Nephron (organoid): ENCODE results near the gene THAP11.

ENCODE experiments used
- H3K27ac Mint-ChIP-seq, 3 experiments: 2 replicates each; pipeline ENCODE4 v1.8.0; 2020; ENCODE audit warnings: mixed read lengths in 3 of 3, mild to moderate bottlenecking in 2 of 3, moderate library complexity in 1 of 3
- H3K27me3 Mint-ChIP-seq: 2 replicates; pipeline ENCODE4 v1.8.0; 2021; ENCODE audit warnings: low read depth, mild to moderate bottlenecking, moderate library complexity, mixed read lengths
- H3K36me3 Mint-ChIP-seq: 2 replicates; pipeline ENCODE4 v1.8.0; 2020; ENCODE audit warnings: low read depth, mixed read lengths
- H3K4me1 Mint-ChIP-seq: 2 replicates; pipeline ENCODE4 v1.8.0; 2020; ENCODE audit warnings: mixed read lengths
- H3K4me3 Mint-ChIP-seq, 3 experiments: 2 replicates each; pipeline ENCODE4 v1.8.0; 2020; ENCODE audit warnings: mild to moderate bottlenecking in 3 of 3, mixed read lengths in 3 of 3, moderate library complexity in 2 of 3
- H3K9me3 Mint-ChIP-seq: 2 replicates; pipeline ENCODE4 v1.8.0; 2020; ENCODE audit warnings: mixed read lengths
- TF ChIP-seq, protein P1 (sequence below), 3 experiments: fragments of 200-600 bp; sonication (generic); IDR thresholded peaks; one replicate each; pipeline ENCODE4 v1.5.0; 2021; ENCODE audit warnings: antibody characterized with exemption in 3 of 3; ENCODE audit not compliant: unreplicated experiment in 3 of 3

THAP11 gene

DNA sequence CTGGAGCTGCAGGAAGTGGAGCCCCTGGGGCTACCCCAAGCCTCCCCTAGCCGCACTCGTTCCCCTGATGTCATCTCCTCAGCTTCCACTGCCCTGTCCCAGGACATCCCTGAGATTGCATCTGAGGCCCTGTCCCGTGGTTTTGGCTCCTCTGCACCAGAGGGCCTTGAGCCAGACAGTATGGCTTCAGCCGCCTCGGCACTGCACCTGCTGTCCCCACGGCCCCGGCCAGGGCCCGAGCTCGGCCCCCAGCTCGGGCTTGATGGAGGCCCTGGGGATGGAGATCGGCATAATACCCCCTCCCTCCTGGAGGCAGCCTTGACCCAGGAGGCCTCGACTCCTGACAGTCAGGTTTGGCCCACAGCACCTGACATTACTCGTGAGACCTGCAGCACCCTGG, 38.5 kb downstream of the THAP11 start:
- H3K27ac Mint-ChIP-seq: no peak overlapping the region
- H3K9me3 Mint-ChIP-seq: no peaks in the 10 kb centered on the region
- TF ChIP-seq, protein P1, sequence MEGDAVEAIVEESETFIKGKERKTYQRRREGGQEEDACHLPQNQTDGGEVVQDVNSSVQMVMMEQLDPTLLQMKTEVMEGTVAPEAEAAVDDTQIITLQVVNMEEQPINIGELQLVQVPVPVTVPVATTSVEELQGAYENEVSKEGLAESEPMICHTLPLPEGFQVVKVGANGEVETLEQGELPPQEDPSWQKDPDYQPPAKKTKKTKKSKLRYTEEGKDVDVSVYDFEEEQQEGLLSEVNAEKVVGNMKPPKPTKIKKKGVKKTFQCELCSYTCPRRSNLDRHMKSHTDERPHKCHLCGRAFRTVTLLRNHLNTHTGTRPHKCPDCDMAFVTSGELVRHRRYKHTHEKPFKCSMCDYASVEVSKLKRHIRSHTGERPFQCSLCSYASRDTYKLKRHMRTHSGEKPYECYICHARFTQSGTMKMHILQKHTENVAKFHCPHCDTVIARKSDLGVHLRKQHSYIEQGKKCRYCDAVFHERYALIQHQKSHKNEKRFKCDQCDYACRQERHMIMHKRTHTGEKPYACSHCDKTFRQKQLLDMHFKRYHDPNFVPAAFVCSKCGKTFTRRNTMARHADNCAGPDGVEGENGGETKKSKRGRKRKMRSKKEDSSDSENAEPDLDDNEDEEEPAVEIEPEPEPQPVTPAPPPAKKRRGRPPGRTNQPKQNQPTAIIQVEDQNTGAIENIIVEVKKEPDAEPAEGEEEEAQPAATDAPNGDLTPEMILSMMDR (IDR thresholded peaks at IDR 0.05; ENCODE audit: unreplicated experiment in 3 of 3): no peak
- no peaks in the 10 kb centered on the region for H3K27me3 Mint-ChIP-seq
- peaks cover 51% of the 10 kb centered on the region for H3K36me3 Mint-ChIP-seq
- no peak overlapping the region for H3K4me3 Mint-ChIP-seq
- H3K4me1 Mint-ChIP-seq: peaks cover 32% of the 10 kb centered on the region

DNA sequence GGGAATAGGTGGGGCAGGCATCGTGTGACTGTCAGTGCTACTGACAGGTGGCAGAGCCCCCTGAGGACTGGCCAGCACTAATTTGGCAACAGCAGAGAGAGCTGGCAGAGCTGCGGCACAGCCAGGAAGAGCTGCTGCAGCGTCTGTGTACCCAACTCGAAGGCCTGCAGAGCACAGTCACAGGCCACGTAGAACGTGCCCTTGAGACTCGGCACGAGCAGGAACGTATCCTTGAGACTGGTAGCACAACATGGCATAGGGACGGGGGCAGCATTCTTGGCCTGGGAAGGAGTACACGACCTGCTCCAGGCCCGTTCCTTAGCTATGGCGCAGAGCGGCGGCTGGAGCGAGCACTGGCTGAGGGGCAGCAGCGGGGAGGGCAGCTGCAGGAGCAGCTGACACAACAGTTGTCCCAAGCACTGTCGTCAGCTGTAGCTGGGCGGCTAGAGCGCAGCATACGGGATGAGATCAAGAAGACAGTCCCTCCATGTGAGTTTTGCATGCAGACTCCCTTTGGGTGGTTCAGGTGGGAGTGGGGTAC, 39.6 kb downstream of the THAP11 start:
- TF ChIP-seq, protein P1 (IDR thresholded peaks at IDR 0.05; ENCODE audit: unreplicated experiment in 3 of 3): no peak
- H3K4me1 Mint-ChIP-seq: peaks cover 30% of the 10 kb centered on the region
- H3K27me3 Mint-ChIP-seq: no peaks in the 10 kb centered on the region
- H3K9me3 Mint-ChIP-seq: no peaks in the 10 kb centered on the region
- H3K36me3 Mint-ChIP-seq: peaks cover 46% of the 10 kb centered on the region
- peak overlapping the region; percentile 55 to 89 (median 76) for H3K27ac Mint-ChIP-seq
- H3K4me3 Mint-ChIP-seq: peak overlapping the region in 1 of 3 experiments; percentile 66

DNA sequence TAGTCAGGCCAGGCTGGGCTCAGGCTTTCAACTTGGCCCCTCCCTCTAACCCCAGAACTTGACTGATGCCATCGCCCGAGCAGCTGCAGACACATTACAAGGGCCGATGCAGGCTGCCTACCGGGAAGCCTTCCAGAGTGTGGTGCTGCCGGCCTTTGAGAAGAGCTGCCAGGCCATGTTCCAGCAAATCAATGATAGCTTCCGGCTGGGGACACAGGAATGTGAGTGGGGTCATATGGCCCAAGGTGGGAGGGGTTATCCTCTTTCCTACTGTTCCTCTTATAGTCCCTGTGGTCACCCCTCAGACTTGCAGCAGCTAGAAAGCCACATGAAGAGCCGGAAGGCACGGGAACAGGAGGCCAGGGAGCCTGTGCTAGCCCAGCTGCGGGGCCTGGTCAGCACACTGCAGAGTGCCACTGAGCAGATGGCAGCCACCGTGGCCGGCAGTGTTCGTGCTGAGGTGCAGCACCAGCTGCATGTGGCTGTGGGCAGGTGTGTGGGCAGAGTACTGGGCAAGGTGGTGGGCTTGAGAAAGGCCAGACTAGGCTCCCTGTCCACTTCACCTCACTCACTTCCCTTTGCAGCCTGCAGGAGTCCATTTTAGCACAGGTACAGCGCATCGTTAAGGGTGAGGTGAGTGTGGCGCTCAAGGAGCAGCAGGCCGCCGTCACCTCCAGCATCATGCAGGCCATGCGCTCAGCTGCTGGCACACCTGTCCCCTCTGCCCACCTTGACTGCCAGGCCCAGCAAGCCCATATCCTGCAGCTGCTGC, 40.4 kb downstream of the THAP11 start:
- H3K36me3 Mint-ChIP-seq: peaks cover 39% of the 10 kb centered on the region
- peak overlapping the region; percentile 55 to 89 (median 76) for H3K27ac Mint-ChIP-seq
- TF ChIP-seq, protein P1 (IDR thresholded peaks at IDR 0.05; ENCODE audit: unreplicated experiment in 3 of 3): no peak
- H3K9me3 Mint-ChIP-seq: no peaks in the 10 kb centered on the region
- no peaks in the 10 kb centered on the region for H3K27me3 Mint-ChIP-seq
- peaks cover 30% of the 10 kb centered on the region for H3K4me1 Mint-ChIP-seq
- H3K4me3 Mint-ChIP-seq: peak overlapping the region in 1 of 3 experiments; percentile 37

DNA sequence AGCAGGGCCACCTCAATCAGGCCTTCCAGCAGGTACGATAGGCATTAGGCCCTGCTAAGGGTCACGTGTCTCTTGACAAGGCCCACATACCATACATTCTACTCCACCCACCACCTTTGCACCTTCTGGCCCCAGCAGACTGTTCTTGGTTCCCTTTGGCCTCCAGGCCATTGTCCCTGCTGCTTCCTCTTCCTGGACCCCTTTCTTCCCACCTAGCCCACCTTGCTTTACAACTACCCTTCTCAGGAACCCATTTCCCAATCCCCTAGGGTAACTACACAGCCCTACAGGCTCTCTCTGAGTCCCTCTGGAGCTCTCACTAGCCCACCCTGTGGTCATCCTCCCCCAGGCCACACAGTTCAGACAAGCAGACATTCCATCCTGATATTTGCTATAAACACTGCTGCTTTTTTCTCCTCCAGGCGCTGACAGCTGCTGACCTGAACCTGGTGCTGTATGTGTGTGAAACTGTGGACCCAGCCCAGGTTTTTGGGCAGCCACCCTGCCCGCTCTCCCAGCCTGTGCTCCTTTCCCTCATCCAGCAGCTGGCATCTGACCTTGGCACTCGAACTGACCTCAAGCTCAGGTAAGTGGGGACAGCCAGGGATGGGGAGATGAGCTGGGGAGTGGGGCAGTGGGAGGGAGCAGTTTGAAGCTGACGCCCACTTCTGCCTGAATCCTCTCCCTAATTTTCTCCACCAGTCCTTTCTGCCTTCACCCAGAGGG, 41.2 kb downstream of the THAP11 start:
- Mint-ChIP-seq H3K27ac (no peak overlapping the region), H3K4me1 (peaks cover 30% of the 10 kb centered on the region), H3K4me3 (peak overlapping the region in 1 of 3 experiments; percentile 26), H3K9me3 (no peaks in the 10 kb centered on the region), H3K36me3 (peaks cover 35% of the 10 kb centered on the region), H3K27me3 (no peaks in the 10 kb centered on the region)
- TF ChIP-seq, protein P1 (IDR thresholded peaks at IDR 0.05; ENCODE audit: unreplicated experiment in 3 of 3): no peak

DNA sequence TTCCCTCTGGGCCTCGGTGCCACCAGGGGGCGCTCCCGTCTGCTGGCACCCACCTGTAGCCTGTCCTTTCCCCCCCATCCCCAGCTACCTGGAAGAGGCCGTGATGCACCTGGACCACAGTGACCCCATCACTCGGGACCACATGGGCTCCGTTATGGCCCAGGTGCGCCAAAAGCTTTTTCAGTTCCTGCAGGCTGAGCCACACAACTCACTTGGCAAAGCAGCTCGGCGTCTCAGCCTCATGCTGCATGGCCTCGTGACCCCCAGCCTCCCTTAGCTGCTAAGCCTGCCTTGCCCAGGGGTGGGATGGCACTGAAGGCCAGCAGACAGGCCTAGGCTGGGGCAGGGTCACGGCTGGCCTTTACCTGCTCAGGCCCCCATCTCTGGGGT, 41.7 kb downstream of the THAP11 start:
- peaks cover 30% of the 10 kb centered on the region for H3K4me1 Mint-ChIP-seq
- no peaks in the 10 kb centered on the region for H3K27me3 Mint-ChIP-seq
- no peaks in the 10 kb centered on the region for H3K9me3 Mint-ChIP-seq
- TF ChIP-seq, protein P1 (IDR thresholded peaks at IDR 0.05; ENCODE audit: unreplicated experiment in 3 of 3): peak; percentile 74 to 80 (median 77)
- peaks cover 31% of the 10 kb centered on the region for H3K36me3 Mint-ChIP-seq
- no peak overlapping the region for H3K4me3 Mint-ChIP-seq
- no peak overlapping the region for H3K27ac Mint-ChIP-seq
